Testis (tissue), 3 donors: ENCODE data around the gene TMEM234. TPM values are rescaled to one million over a fixed set of nuclear protein-coding genes. Genes with fewer than 3 reads are reported as not detected.

Source experiments
- DNase-seq: peaks from one replicate; pipeline ENCODE4 v3.0.0-alpha.2; 2019
- H3K27ac ChIP-seq, 2 donors: fragments of 200-600 bp; sonication (generic); one replicate each; pipeline ENCODE4 v1.5.1; 2019
- H3K27me3 ChIP-seq: fragments of 200-600 bp; sonication (generic); one replicate; pipeline ENCODE4 v1.5.1; 2019
- H3K36me3 ChIP-seq: fragments of 200-600 bp; sonication (generic); one replicate; pipeline ENCODE4 v1.5.1; 2017; ENCODE audit warnings: low read depth; ENCODE audit errors: missing control alignments
- H3K4me1 ChIP-seq: fragments of 200-600 bp; sonication (generic); one replicate; pipeline ENCODE4 v1.5.1; 2019
- H3K4me3 ChIP-seq, 2 donors: fragments of 200-600 bp; sonication (generic); one replicate each; pipeline ENCODE4 v1.5.1; 2017 to 2019
- H3K9me3 ChIP-seq: fragments of 200-600 bp; sonication (generic); one replicate; pipeline ENCODE4 v1.5.1; 2017
- POLR2A ChIP-seq: fragments of 450-650 bp; IDR thresholded peaks from one replicate; pipeline ENCODE4 v1.6.1; 2017; ENCODE audit warnings: antibody characterized with exemption, mild to moderate bottlenecking, moderate library complexity
- WGBS, 2 donors: methylation state at CpG; one replicate each; pipeline ENCODE4 v1.1.5; 2018; 5-methylcytosine and 5-hydroxymethylcytosine counted together
- intact Hi-C: fragments of 100-400 bp; cut with DNase I; formaldehyde crosslinking; loops from one replicate; pipeline ENCODE4 v1.15.1; 2023; ENCODE audit warnings: low total_unique reads
- polyA plus RNA-seq: library from polyadenylated mRNA; stranded (reverse); fragments of 350-450 nt; fragmentation: Illumina TruSeq; extraction: RNeasy Lipid Tissue Mini Kit (QIAGEN cat#74804); gene quantifications from one replicate; pipeline ENCODE4 v1.2.3, GENCODE V29; 2014; ENCODE audit warnings: low read depth, low replicate concordance; ENCODE audit not compliant: insufficient read depth
- total RNA-seq, 2 donors: library from RNA; depleted of rRNA; stranded (reverse); fragments of >200 nt; gene quantifications; one replicate each; pipeline ENCODE4 v1.2.3, GENCODE V29; 2016
- TF ChIP-seq, protein P1 (sequence below), 3 experiments: fragments of 450-650 bp in 2 of 3; fragments of 200-600 bp in 1 of 3; sonication (generic) in 1 of 3; IDR thresholded peaks; one replicate each; pipeline ENCODE4 v1.5.1; 2016 to 2019; ENCODE audit warnings: antibody characterized with exemption in 3 of 3, mild to moderate bottlenecking in 2 of 3, moderate library complexity in 1 of 3

Gene TMEM234
- total and polyA plus RNA-seq, 3 donors from 2014 or later: 31.8 to 58.3 (median 35.9) TPM

DNA sequence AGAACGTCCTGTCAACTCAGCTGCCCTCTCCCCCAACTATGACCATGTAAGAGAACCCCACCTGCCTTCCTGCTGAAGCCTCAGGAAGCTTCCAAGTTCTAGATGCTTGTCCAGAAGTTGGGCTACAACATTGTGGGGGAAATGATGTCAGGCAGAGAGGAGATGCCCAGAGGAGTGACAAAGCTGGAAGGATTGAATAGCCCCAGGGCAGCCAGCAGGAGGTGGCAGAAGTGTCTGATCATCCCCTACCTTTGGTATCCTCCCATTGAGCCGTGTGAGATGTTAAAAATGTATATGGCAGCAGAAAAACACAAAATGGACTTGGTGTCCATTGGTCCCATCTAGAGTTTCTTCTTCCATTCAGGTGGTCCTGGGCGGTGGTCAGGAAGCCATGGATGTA lies 6.6 kb upstream of the TMEM234 start:
- no peak overlapping the region for H3K27ac ChIP-seq
- H3K27me3 ChIP-seq: no peaks in the 10 kb centered on the region
- DNase-seq: no peak
- no peaks in the 10 kb centered on the region for H3K9me3 ChIP-seq
- WGBS, 2 donors: 71 to 83% methylated on average over 3 of the region's 3 CpGs
- intact Hi-C loops: no loop called here
- peaks cover 2% of the 10 kb centered on the region for H3K4me1 ChIP-seq
- H3K4me3 ChIP-seq: no peak overlapping the region
- H3K36me3 ChIP-seq: no peaks in the 10 kb centered on the region
- no peak for TF ChIP-seq POLR2A
- TF ChIP-seq, protein P1, sequence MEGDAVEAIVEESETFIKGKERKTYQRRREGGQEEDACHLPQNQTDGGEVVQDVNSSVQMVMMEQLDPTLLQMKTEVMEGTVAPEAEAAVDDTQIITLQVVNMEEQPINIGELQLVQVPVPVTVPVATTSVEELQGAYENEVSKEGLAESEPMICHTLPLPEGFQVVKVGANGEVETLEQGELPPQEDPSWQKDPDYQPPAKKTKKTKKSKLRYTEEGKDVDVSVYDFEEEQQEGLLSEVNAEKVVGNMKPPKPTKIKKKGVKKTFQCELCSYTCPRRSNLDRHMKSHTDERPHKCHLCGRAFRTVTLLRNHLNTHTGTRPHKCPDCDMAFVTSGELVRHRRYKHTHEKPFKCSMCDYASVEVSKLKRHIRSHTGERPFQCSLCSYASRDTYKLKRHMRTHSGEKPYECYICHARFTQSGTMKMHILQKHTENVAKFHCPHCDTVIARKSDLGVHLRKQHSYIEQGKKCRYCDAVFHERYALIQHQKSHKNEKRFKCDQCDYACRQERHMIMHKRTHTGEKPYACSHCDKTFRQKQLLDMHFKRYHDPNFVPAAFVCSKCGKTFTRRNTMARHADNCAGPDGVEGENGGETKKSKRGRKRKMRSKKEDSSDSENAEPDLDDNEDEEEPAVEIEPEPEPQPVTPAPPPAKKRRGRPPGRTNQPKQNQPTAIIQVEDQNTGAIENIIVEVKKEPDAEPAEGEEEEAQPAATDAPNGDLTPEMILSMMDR (IDR thresholded peaks at IDR 0.05): no peak

DNA sequence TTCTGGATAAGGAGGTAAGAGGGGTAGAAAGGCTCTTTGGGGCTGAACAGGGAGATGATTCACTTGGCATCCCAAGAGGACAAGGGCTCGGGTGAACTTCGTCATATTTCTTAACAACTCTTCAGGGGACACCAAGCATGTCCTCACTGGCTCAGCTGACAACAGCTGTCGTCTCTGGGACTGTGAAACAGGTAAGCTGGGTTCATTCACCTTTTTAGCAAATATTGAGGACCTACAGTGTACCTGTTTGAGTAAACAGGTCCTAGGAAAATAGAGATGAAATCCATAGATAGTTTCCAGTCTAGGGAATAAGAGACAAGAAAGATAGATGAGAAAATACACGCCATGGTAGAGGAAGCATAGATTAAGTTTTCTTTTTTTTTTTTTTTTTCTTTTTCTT lies 2.1 kb upstream of the TMEM234 start:
- Histone ChIP-seq H3K9me3 (no peaks in the 10 kb centered on the region), H3K36me3 (no peaks in the 10 kb centered on the region), H3K27me3 (no peaks in the 10 kb centered on the region), H3K4me1 (peaks cover 25% of the 10 kb centered on the region), H3K4me3 (no peak overlapping the region), H3K27ac (no peak overlapping the region)
- TF ChIP-seq, protein P1 (IDR thresholded peaks at IDR 0.05): no peak
- no peak for TF ChIP-seq POLR2A
- intact Hi-C loops: no loop called here
- no peak for DNase-seq
- WGBS, 2 donors: 89 to 92% methylated on average over 4 of the region's 4 CpGs

DNA sequence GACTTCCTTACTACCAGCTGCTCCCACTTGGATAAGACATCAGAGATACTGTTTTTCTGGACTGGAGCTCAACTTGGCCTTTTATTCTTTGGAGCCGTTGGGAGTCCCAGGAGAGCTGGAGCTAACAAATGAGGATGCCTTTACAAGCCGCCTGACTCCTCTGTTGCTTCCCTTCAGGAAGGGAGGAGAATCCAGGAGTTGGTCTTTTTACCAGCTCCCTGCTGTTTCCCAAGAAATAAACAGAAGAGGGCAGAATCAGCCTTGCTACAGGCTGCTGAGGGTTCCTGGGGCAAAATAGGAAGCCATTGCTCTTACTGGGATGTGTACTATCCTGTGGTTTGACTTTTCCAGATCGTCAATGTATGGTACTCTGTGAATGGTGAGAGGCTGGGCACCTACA lies 1.5 kb upstream of the TMEM234 start:
- intact Hi-C loops: no loop called here
- Histone ChIP-seq H3K27ac (no peak overlapping the region), H3K27me3 (no peaks in the 10 kb centered on the region), H3K36me3 (no peaks in the 10 kb centered on the region), H3K4me1 (peaks cover 29% of the 10 kb centered on the region), H3K9me3 (no peaks in the 10 kb centered on the region), H3K4me3 (no peak overlapping the region)
- DNase-seq: no peak
- TF ChIP-seq, protein P1 (IDR thresholded peaks at IDR 0.05): no peak
- no peak for TF ChIP-seq POLR2A
- 51 to 68% methylated on average over 3 of the region's 3 CpGs for WGBS, 2 donors

DNA sequence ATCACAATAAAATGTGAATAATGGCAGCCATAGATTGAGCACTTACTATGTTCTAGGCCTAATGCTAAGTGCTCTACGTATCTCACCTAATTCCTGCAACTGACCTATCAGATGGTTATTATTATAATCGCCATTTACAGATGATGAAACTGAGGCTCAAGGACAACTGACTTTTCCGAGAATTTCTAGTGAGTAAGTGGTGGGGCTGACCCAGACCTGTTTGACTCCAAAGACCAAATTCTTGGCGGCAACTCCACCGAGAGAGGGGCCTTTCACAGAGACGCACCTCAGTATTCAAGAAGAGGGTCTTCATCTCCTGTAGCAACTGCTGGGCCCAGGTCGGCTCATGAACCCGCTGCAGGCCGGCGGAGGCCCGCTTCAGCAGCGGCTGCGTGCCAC lies 573 bp downstream of the TMEM234 start:
- H3K36me3 ChIP-seq: no peaks in the 10 kb centered on the region
- WGBS, 2 donors: 3 to 9% methylated on average over 7 to 13 of the region's 13 CpGs
- H3K4me3 ChIP-seq: peak overlapping the region; percentile 92 to 99
- DNase-seq: no peak
- peak overlapping the region; percentile 88 to 89 for H3K27ac ChIP-seq
- H3K27me3 ChIP-seq: no peaks in the 10 kb centered on the region
- intact Hi-C loops: no loop called here
- TF ChIP-seq, protein P1 (IDR thresholded peaks at IDR 0.05): no peak
- TF ChIP-seq POLR2A: no peak
- peaks cover 29% of the 10 kb centered on the region for H3K4me1 ChIP-seq
- no peaks in the 10 kb centered on the region for H3K9me3 ChIP-seq

DNA sequence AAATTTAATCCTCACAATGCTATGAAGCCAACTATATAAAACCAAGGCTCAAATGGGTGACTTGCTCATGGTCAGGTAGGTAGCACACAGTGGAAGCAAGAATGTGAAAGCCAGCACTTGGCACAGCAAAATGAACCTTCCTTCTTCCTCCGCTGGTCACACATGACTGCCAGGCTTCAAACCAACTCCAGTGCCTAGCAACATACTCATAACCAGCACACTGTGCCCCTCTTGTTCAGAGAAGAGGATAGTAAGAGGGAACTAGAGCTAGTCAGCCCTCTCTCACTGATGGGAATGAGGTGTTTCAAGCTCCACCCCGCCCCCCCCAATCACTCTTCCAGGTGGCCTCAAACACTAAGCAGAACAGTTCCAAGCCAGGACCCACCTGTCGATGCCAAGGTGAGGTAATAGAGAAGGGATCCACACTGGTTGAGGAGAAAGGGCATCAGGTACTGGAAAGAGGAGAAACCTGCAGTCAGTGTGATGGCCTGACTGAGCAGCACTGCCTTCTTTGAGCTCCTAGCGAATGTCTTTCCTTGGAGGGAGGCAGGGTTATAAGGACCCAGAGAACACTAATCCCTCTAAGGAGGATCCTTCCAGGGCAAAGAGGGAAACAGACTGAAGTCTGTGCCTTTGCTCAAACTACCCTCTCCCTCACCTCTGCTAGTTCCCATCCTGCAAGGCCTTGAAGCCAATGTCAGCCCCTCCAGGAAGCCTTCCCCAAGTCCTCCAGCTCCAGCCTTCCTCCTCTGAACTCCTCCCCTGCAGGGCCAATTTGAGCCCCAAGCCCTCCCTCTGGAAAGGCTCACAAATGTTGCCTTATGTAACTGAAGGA lies 1.2 kb downstream of the TMEM234 start:
- Histone ChIP-seq H3K36me3 (no peaks in the 10 kb centered on the region), H3K9me3 (no peaks in the 10 kb centered on the region), H3K27me3 (no peaks in the 10 kb centered on the region), H3K27ac (peak overlapping the region in 1 of 2 donors; percentile 88), H3K4me1 (peaks cover 30% of the 10 kb centered on the region), H3K4me3 (peak overlapping the region; percentile 92 to 99)
- no peak for TF ChIP-seq POLR2A
- TF ChIP-seq, protein P1 (IDR thresholded peaks at IDR 0.05): no peak
- DNase-seq: no peak
- intact Hi-C loops: no loop called here
- 67 to 88% methylated on average over 4 of the region's 4 CpGs for WGBS, 2 donors
